ENCODE measurements around the gene TRAPPC13.

DNA sequence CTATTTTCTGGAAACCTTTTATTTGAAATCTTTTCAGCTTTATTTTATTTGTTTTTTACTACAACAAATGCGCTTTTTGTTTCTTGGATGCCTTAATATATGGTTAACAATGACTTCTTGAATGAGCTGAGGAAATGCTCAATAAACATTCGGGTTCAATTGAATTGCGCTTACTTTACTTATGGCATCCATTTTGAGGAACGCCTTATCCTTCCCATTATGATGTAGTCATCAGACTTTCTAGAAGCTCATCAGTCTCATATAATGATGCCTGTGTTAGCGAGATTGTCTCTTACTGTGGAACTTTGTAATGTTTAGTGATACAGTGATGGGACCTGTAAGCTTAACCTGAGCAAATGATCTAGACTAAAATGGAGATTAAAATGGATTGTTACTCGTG is 916 bp downstream of the TRAPPC13 start:
- TF ChIP-seq TAF1 (IDR thresholded peaks at IDR 0.05; ENCODE audit: borderline replicate concordance, insufficient read depth, low read length) = no peak
- no peak for TF ChIP-seq POLR2AphosphoS5 (IDR thresholded peaks at IDR 0.05; ENCODE audit: low read depth, low read length)
- TF ChIP-seq, protein P1, sequence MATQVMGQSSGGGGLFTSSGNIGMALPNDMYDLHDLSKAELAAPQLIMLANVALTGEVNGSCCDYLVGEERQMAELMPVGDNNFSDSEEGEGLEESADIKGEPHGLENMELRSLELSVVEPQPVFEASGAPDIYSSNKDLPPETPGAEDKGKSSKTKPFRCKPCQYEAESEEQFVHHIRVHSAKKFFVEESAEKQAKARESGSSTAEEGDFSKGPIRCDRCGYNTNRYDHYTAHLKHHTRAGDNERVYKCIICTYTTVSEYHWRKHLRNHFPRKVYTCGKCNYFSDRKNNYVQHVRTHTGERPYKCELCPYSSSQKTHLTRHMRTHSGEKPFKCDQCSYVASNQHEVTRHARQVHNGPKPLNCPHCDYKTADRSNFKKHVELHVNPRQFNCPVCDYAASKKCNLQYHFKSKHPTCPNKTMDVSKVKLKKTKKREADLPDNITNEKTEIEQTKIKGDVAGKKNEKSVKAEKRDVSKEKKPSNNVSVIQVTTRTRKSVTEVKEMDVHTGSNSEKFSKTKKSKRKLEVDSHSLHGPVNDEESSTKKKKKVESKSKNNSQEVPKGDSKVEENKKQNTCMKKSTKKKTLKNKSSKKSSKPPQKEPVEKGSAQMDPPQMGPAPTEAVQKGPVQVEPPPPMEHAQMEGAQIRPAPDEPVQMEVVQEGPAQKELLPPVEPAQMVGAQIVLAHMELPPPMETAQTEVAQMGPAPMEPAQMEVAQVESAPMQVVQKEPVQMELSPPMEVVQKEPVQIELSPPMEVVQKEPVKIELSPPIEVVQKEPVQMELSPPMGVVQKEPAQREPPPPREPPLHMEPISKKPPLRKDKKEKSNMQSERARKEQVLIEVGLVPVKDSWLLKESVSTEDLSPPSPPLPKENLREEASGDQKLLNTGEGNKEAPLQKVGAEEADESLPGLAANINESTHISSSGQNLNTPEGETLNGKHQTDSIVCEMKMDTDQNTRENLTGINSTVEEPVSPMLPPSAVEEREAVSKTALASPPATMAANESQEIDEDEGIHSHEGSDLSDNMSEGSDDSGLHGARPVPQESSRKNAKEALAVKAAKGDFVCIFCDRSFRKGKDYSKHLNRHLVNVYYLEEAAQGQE (IDR thresholded peaks at IDR 0.05; ENCODE audit: insufficient read depth in 1 of 2, low read depth in 2 of 2, low read length in 2 of 2) = no peak
- no peak for TF ChIP-seq SIN3A (IDR thresholded peaks at IDR 0.05; ENCODE audit: borderline replicate concordance, insufficient read depth, low read length)
- no peak for TF ChIP-seq FOXP2 (optimal IDR thresholded peaks at IDR 0.05; ENCODE audit: borderline replicate concordance, extremely low read depth, extremely low read length, insufficient read depth)
